Mucosa of stomach (tissue), 1 donor: ENCODE results near the gene SEC14L2.

ENCODE experiments used
- H3K27me3 ChIP-seq: one replicate; pipeline ENCODE4 v1.7.0; 2013; ENCODE audit warnings: mild to moderate bottlenecking, low read length; ENCODE audit not compliant: control insufficient read depth, insufficient read depth
- H3K36me3 ChIP-seq: one replicate; pipeline ENCODE4 v1.7.0; 2013; ENCODE audit warnings: low read length; ENCODE audit not compliant: control insufficient read depth, insufficient read depth
- H3K4me1 ChIP-seq: one replicate; pipeline ENCODE4 v1.7.0; 2013; ENCODE audit warnings: mild to moderate bottlenecking, low read length; ENCODE audit not compliant: control insufficient read depth, insufficient read depth
- H3K4me3 ChIP-seq: one replicate; pipeline ENCODE4 v1.7.0; 2013; ENCODE audit warnings: low read length
- H3K9ac ChIP-seq: one replicate; pipeline ENCODE4 v1.7.0; 2013; ENCODE audit warnings: mild to moderate bottlenecking, low read length, moderate library complexity
- H3K9me3 ChIP-seq: one replicate; pipeline ENCODE4 v1.7.0; 2013; ENCODE audit warnings: mild to moderate bottlenecking, low read length, moderate library complexity; ENCODE audit not compliant: control insufficient read depth
- donor health status: Pancreatic carcinoma.

Gene SEC14L2

GRCh38 chr22:30383061-30383460 lies 13.8 kb upstream of the SEC14L2 start:
- Histone ChIP-seq H3K4me3 (no peak overlapping the region), H3K36me3 (no peaks in the 10 kb centered on the region), H3K9me3 (no peaks in the 10 kb centered on the region), H3K27me3 (no peaks in the 10 kb centered on the region), H3K4me1 (peaks cover 11% of the 10 kb centered on the region), H3K9ac (no peak overlapping the region)

DNA sequence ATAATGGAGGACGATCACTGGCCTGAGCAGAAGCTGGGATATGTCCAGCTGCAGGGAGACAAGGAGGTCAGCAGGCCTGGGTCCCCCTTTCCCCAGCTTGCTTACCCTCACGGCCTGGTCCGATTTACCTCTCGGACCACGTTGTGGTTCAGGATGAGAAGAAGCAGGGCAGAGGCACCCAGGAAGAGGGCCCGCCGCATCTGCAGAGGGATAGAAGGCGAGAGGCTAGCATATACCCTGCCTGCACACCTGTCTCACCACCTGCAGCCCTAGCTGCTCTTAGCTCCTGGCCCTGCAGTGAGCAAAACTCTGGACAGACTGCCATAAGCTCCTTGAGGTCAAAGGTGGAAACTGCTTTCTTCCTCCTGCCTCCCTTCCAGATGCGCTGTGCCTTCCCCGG lies 10.9 kb upstream of the SEC14L2 start:
- H3K4me1 ChIP-seq, result peaks cover 11% of the 10 kb centered on the region
- no peaks in the 10 kb centered on the region for H3K9me3 ChIP-seq
- no peak overlapping the region for H3K4me3 ChIP-seq
- peak overlapping the region; percentile 71 for H3K9ac ChIP-seq
- no peaks in the 10 kb centered on the region for H3K36me3 ChIP-seq
- no peaks in the 10 kb centered on the region for H3K27me3 ChIP-seq

DNA sequence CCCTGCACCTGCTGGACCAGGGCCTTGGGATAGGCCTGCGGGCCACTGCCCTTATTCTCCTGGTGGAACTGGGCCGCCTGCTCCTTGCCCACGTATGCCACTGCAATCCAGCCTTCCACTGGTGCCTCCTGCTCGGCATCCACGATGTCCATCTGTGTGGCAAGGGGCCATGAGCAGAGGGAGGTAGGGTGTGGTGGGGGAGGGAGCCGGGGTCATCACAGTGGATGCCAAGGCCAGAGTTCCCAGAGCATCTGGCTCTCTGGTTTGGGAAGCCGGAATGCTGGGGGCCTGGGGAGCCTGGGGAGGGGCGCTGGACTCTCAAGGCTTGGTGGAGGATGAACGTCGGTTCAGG lies 10.2 kb upstream of the SEC14L2 start:
- no peak overlapping the region for H3K4me3 ChIP-seq
- no peaks in the 10 kb centered on the region for H3K9me3 ChIP-seq
- H3K4me1 ChIP-seq, result peaks cover 11% of the 10 kb centered on the region
- H3K27me3 ChIP-seq, result no peaks in the 10 kb centered on the region
- no peaks in the 10 kb centered on the region for H3K36me3 ChIP-seq
- peak overlapping the region; percentile 71 for H3K9ac ChIP-seq

DNA sequence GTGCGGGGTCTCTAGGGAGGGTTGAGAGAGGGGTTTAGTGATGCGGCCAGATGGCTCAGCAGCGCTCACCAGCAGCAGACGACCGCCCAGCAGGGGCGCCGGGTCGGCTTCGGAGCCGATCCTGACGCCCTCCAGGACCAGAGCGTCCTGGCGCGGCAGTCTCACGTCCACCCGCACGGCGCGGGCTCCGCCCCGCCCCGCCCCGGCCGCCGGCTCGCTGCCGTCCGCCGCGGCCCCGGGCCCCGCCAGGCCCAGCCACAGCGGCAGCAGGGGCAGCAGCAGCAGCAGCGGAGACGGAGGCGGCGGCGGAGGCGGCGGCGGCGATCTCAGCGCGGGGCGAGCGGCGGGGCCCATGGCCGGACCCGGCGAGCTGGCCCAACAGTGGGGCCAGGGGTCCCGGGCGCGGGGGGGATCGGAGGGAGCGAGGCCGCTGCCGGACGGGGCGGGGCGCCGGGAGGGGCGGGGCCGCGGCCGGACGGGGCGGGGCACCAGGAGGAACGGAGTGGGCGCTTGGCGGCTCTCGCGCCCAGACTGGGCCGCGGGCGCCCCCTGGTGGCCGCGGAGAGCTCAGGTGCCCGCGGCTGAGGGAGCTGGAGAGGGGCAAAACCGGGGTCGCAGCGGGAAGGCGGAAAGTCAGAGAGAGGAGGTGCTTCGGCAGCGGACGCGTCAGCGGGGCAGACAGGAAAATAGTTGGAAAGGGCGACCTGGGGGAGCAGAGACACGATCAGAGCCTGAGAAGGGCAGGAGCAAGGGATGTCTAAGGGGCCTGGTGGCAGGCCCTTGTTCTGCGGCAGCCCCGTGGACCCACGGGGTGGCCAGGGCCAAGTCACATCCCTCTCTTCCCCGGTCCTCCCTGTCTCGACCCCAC lies 9.6 kb upstream of the SEC14L2 start, which contains the start of gene RNF215:
Gene RNF215 (minus strand): TSS at position 452 of the 868 bp plus-strand sequence. CDS start 98 bp downstream, at position 354.
- Histone ChIP-seq H3K4me3 (no peak within 1 kb of the TSS), H3K27me3 (no peaks in the 10 kb centered on the region), H3K4me1 (peaks cover 11% of the 10 kb centered on the region), H3K9me3 (no peaks in the 10 kb centered on the region), H3K36me3 (no peaks in the 10 kb centered on the region), H3K9ac (peak within 1 kb of the TSS; percentile 71)

- Histone ChIP-seq H3K27me3 (no peaks in the 10 kb centered on the region), H3K4me3 (no peak overlapping the region), H3K36me3 (no peaks in the 10 kb centered on the region), H3K4me1 (peaks cover 10% of the 10 kb centered on the region), H3K9ac (no peak overlapping the region), H3K9me3 (no peaks in the 10 kb centered on the region)
These were observed 5.7 kb upstream of the SEC14L2 start for GRCh38 chr22:30390974-30391691.

DNA sequence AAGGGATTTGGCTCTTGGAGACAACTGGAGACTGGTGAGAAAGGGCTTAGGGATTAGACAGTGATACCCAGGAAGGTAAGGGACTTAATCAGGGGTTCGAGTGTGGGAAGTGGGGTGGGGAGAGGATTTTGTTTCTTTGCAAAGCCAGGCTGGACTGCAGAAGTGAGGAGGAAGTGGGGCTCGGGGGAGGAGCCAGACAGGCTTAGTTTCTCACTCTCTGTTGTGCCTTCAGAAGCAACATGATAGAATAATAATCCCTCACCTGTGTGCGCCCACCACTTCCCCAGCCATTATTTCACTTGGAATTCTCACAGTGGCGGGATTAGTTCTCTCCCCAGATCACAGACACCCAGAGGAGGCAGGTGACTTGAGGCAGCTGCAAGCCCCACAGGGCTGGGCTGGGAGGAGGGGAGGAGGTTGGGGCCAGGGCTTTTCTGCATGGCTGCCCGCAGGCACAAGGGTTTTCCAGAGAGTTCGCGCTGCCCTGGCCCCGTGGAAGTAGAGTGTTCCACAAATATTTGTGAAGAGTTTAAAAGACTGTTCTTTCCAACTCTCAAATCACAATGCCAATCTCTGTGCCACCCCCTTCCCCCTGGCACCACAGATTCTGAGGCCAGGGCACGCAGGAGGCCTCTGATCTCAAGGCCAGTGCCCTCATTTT lies 4.0 kb upstream of the SEC14L2 start:
- no peaks in the 10 kb centered on the region for H3K9me3 ChIP-seq
- no peaks in the 10 kb centered on the region for H3K36me3 ChIP-seq
- H3K4me1 ChIP-seq, result peaks cover 15% of the 10 kb centered on the region
- peaks cover 5% of the 10 kb centered on the region for H3K27me3 ChIP-seq
- no peak overlapping the region for H3K9ac ChIP-seq
- H3K4me3 ChIP-seq, result no peak overlapping the region

DNA sequence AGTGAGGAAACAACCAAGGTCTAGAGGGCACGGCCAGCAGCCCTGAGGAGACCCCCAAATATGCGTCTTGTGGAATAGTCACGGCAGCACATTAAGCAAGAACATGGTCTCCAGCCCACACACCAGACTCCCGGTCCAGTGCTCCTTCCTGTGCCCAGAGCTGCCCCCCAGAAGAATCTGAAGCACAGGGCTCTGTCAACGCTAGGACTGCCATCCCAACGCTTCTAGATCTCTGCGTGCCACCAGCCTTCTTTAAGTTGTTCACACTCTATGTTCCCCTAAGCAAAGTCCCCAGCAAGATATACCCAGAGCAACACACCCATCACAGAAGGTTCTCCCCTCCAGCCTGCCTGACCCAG lies 3.5 kb upstream of the SEC14L2 start:
- Histone ChIP-seq H3K4me1 (peaks cover 20% of the 10 kb centered on the region), H3K4me3 (no peak overlapping the region), H3K9ac (no peak overlapping the region), H3K9me3 (no peaks in the 10 kb centered on the region), H3K36me3 (no peaks in the 10 kb centered on the region), H3K27me3 (peaks cover 6% of the 10 kb centered on the region)

GRCh38 chr22:30393885-30394284 lies 2.9 kb upstream of the SEC14L2 start:
- Histone ChIP-seq H3K4me1 (peaks cover 26% of the 10 kb centered on the region), H3K27me3 (peaks cover 9% of the 10 kb centered on the region), H3K36me3 (no peaks in the 10 kb centered on the region), H3K9me3 (no peaks in the 10 kb centered on the region), H3K9ac (no peak overlapping the region), H3K4me3 (no peak overlapping the region)

GRCh38 chr22:30397656-30398635 lies 1.1 kb downstream of the SEC14L2 start:
- peak overlapping the region; percentile 12 for H3K4me3 ChIP-seq
- peaks cover 35% of the 10 kb centered on the region for H3K4me1 ChIP-seq
- H3K9ac ChIP-seq, result peak overlapping the region; percentile 68
- H3K27me3 ChIP-seq, result peaks cover 9% of the 10 kb centered on the region
- no peaks in the 10 kb centered on the region for H3K36me3 ChIP-seq
- H3K9me3 ChIP-seq, result no peaks in the 10 kb centered on the region

- H3K4me1 ChIP-seq, result peaks cover 35% of the 10 kb centered on the region
- H3K4me3 ChIP-seq, result no peak overlapping the region
- no peaks in the 10 kb centered on the region for H3K36me3 ChIP-seq
- H3K9ac ChIP-seq, result no peak overlapping the region
- no peaks in the 10 kb centered on the region for H3K9me3 ChIP-seq
- peaks cover 9% of the 10 kb centered on the region for H3K27me3 ChIP-seq
These were observed 2.2 kb downstream of the SEC14L2 start for GRCh38 chr22:30398685-30399680.
